Measurements from ENCODE around the gene PAPPA. TPM values are rescaled to one million over a fixed set of nuclear protein-coding genes. Genes with fewer than 3 reads are reported as not detected.
A peak's percentile ranks its signal among the peaks of the same experiment; 100 is the strongest.

Gene PAPPA
- polyA plus RNA-seq, 5 donors, result 0.42 to 2.0 (median 1.2) TPM

- no peak for DNase-seq
Measured at GRCh38 chr9:116219686-116220085, 66.1 kb downstream of the PAPPA start.

DNA sequence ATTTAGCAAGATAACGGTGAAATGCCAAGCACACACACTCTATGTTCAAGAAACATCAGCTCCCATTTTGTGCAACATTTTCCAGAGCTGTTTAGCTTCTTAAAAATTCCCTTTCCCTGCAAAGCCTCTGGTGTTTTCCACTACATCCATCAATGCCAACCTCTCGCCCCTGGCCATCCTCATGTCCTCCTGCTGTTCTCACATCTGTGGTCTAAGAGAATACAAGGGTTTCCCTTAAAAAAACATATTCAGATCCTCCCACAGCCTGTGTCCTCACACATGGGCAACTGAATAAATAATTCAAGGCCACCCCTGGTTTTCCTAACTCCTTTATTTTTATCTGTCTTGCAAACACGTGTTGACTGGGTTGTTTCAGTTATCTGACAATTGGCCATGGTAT, 70.3 kb downstream of the PAPPA start:
- DNase-seq, result no peak

DNA sequence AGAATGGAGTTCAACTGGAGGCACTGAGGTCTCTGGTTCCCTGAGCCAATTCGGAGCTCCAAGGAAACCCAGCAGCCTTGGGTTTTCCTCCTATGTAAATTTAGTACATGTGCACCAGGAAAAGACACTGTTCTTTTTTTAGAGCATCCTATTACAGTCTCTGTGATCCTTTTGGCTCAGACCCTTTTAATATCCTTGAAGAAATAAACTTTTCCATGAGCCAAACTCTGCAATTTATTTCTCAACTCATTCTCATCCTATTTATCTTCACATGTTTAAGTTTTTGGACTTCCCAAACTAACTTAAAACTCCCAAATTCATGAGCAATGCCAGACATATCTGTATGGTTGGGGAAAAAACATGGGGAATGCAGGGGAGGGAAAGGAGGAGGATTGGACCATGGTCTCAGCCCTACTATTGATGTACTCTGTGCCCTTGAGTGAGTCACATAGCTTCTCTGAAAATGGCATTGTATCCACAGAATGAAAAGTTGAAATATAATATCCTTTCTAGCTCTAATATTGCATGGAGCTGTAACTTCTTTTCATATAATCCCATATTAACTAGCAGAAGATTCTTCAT, 76.6 kb downstream of the PAPPA start:
- peak in 1 of 2 donors; percentile 27 for DNase-seq

DNA sequence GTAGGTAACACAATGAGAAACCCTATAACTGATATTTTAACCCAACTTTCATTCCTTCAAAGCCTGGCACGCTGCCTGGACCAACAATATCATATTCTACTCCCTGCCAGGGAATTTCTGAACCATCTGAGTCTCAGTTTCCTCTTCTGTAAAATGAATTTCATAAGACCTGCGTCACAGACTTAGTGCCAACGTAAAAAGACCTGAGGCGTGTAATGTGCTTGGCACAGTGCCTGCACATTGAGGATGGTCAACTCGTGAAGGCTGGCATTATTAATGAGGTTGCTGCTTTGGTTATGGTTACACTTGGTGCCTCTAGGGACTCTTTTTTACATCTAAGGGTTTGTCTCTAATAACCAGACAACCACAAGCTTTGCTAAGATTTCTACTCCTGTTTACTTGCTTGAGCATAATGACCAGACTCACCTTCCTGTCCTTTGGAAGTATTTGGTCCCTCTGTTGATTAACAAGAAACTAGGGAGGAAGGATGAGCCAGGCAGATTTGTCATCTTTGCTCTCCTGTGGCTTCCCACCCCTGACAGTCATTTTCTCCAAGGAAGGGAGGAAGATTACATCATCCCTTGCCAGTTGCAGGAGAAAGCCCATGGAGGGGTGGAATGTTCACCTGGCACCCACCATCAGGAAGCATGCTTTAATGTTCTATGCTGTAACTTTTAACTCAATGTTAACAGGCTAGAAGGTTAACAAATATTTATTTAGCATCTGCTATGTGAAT, 79.0 kb downstream of the PAPPA start:
- DNase-seq, result no peak

GRCh38 chr9:116233160-116233530, 79.6 kb downstream of the PAPPA start:
- DNase-seq, result no peak

DNA sequence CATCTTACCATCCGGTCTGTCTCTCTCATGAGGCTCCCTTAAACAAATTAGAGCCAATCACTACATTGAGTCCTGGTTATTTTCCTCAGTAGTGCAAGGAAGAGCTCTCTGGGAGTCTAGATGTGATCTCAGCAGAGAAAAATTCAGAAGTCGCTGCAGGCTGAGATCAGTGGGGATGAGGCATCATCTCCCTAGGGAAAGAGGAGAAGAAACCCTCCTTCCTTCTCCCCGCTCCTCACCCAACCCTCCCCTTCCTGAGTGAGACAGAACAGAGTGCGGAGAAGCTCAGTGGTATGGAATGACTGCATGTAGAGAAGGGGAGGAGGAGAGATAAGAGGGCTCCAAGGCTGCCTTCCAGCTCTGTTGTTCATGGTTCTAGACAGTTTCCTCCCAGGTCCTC, 80.5 kb downstream of the PAPPA start:
- no peak for DNase-seq

- peak in 1 of 2 donors; percentile 16 for DNase-seq
Measured at GRCh38 chr9:116236979-116237378, 83.4 kb downstream of the PAPPA start.

DNA sequence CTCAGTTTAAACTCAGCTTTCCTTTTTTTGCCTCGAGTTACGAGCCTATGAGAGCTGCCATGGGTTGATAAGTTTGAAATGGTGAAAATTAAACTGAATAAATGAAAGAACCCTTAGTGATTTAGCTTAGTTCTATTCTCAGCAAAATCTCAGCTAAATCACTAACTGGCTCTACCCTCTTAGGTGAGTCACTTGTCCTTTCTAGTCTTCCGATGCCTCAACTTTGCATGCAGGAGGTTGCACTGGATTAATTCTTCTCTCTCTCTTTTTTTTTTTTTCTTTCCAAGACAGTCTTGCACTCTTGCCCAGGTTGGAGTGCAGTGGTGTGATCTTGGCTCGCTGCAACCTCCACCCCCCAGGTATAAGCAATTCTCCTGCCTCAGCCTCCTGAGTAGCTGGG, 83.9 kb downstream of the PAPPA start:
- no peak for DNase-seq

- DNase-seq, result no peak
Measured at GRCh38 chr9:116238225-116238624, 84.6 kb downstream of the PAPPA start.

GRCh38 chr9:116238776-116239340, 85.3 kb downstream of the PAPPA start:
- no peak for DNase-seq

DNA sequence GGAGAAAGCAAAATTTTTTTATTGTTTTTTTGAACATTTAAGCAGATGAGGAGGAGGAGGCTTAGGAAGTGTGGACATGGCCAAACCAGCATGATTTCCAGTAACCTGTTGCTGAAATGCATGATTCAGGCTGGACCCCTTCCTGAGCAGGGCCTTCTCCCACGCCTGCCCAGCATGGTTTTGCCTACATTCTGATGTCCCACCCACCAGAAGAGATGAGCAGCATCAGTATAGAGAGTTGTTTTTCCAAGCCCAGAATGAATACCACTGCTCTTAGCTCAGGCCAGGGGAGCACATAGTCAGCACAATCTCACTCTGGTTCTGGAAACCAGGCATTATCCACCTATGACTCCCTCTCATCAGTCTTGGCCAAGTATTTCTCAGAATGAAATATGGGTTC, 90.1 kb downstream of the PAPPA start:
- DNase-seq, result no peak

DNA sequence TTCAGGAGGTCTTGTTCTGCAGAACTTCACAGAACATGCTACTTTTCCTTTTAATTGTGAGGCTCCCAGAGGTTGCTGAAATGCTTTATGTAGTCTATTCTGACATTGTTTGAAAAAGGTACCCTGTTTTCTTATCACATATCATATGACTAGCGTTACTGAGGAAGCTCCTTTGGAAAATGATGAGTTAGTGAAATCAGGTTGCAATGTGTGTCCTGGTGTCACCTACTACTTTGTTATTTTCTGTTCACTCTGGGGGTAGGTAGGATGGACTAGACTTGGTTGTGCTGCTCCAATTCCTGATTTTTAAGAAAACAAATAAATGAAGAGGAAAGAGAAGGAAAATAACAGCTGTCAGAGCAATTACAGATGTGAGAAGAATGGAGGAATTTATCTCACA, 93.7 kb downstream of the PAPPA start:
- DNase-seq, result no peak

DNA sequence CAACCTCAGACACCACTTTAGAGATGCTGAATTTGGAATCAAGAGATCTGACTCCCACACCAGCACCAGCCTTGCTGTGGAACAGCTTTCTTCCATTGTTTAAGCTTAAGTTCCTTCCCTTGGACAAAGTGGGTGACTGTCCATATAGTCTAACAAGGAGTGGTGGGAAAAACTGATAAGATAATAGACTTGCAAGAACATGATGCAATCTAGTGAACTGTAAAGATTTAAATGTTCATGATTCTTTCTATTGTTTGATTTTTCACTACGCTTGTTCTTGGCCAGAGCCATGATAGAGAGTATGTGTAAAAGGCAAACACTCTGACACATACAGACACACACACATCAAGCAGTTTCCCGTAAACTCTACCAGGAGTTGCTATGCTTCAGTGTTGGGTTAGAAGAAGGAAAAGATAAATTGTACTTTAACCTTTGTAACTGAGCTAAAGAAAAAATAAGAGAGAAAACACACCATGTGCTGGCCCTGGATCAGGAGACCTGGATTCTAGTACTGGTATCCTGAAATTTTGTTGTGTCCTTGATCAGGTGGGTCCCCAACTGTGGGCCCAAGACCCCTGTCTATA, 94.3 kb downstream of the PAPPA start:
- DNase-seq, result no peak

- DNase-seq, result peak; percentile 23 to 32
Measured at GRCh38 chr9:116250891-116251290, 97.3 kb downstream of the PAPPA start.

DNA sequence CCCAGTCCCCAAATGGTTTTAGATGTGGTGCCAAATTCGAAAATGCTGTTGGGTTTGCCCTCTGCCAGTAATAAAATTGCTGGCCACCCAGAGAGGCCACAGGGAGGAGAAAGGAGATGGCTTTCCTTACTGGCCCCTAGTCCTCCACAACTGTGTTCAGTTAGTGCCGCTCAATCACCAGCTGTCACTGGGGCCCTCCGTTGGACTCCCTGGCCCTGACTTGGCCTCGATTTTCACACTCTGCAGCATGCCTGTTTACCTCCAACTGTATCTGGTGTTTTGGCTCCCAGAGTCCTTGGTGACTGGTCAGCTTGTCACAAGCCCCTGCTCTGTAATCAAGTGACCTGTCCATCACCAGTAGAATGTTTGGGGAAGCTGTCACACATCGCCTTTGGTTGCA, 97.8 kb downstream of the PAPPA start:
- DNase-seq, result peak in 1 of 2 donors; percentile 9

- DNase-seq, result no peak
Measured at GRCh38 chr9:116260531-116260930, 106.9 kb downstream of the PAPPA start.

GRCh38 chr9:116262448-116262847, 108.9 kb downstream of the PAPPA start:
- no peak for DNase-seq

DNA sequence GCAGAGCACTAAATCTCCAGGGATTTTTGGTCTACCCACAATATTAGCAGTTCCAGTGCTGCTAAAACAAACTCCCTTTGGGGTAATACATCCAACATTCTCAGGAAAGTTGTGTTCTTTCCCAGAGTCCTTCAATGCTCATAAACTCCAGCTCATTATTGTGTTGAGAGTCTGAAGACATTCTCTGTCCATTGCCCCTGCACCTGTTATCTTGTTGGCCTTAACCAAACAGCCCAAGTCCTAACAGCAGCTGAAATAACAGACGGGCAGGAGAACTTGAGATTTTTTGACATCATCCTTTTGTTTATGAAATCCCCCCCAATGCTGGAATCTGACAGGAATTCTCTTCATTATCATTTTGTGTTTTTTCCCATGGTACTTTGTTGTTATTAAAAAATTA, 110.8 kb downstream of the PAPPA start:
- no peak for DNase-seq

DNA sequence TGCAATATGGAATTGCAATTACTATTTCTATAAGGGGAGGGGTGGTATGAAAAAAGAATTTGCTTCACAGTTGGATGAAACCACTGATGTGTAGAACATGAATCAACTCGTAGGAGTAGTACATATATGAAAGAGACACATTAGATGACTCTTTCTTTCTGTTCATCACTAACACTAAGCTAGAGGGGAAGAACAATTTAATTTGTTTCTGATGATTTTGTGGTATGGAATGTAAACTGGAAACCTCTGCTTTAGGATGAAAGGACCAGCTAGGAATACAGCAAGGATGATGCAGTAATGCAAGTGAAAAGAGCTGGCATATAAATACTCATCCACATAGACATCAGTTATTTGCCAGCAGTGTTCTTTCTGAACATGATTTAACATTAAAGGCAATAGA, 113.4 kb downstream of the PAPPA start:
- DNase-seq, result no peak

DNA sequence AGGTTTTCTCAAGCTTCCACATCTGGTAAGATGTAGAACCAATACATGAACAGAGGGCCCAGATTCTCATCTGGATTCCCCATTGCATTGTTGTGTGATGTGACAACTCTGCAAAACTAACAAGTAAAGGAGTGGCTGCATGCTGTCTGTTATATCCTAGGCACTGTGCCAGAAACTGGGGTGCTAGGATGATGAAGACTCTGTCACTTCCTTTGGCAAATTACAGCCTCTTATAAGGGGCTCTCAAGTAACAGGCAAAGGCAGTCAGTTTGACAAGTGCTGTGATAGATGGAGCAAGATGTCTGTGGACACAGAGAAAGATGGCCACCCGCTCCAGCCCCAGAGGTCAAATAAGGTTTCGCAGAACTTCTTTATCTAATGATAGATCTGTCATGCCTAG, 115.7 kb downstream of the PAPPA start:
- no peak for DNase-seq

DNA sequence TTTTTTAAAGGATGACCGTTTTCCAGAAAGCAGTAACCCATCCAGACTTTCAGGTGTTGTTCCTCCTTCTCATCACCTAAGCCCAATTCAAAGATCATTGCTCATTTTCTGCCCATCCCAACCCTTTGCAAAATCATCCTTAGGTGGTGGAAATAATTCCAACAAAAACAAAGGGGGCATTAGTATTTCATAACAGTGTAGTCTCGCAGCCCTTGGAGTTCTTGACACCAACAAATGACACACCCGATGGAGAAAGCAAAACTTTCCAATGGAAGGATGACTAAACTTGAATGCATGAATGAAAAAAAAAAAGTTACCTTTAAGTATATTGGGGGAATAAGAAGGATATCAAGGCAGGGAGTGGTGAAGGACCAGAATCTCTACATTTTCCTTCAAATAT, 117.0 kb downstream of the PAPPA start:
- no peak for DNase-seq

GRCh38 chr9:116271340-116271739, 117.7 kb downstream of the PAPPA start:
- DNase-seq, result no peak

GRCh38 chr9:116271991-116272390, 118.4 kb downstream of the PAPPA start:
- DNase-seq, result no peak
